Activated CD4-positive, CD25-positive, alpha-beta regulatory T cell (primary cell): ENCODE measurements around the gene ZNF684.
"Not testable (repeated sequence)": the region's sequence is repeated elsewhere in the genome, so short reads cannot be mapped to it uniquely, and the experiment has no call there.

ENCODE experiments used
- DNase-seq, 4 experiments: peaks; one replicate each; lab custom pipeline; 2025; lab: John Stamatoyannopoulos, UW

The ZNF684 gene

DNA sequence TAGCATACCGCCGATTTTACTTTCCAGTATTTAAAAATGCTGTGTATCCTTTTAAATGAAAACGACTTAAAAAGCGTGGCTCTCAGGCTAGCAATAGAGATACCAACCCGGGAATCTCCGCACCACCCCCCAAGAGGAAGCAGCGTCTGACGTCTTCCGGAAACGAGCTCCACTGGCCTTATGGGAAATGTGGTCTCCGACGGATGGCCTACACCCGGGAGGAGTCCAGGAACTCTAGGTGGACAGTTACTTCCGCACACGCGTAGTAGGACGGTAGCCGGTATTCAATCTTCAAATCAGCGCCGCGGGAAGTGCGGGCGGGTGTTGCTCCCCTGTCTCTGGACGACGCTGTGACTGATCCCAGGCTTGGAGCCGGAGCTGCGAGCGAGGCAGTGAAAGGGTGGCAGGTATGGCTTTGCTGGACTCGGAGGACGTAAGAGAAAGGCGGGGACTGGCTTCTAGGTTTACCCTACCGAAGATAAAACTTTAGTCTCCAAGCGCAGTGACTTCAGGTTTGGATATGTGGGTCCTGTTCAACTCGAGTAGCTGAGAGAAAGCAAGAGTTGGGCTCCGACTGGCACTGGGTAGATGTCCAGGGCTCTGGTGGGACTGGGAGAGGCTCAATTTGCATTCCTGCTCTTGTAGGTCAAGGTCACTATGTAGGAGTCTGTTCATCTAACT, at the start of gene ZNF684:
TSS of gene ZNF684 (plus strand) at position 257 of the 681 bp plus-strand sequence. CDS start 1,530 bp downstream, outside the sequence.
- DNase-seq, result peak; percentile 51 to 62 (median 58)

GRCh38 chr1:40495315-40495903, 36.0 kb upstream of the ZNF684 start:
- DNase-seq, result no peak

- not testable (repeated sequence) for DNase-seq
Observed at GRCh38 chr1:40502651-40503050, 28.8 kb upstream of the ZNF684 start.

DNA sequence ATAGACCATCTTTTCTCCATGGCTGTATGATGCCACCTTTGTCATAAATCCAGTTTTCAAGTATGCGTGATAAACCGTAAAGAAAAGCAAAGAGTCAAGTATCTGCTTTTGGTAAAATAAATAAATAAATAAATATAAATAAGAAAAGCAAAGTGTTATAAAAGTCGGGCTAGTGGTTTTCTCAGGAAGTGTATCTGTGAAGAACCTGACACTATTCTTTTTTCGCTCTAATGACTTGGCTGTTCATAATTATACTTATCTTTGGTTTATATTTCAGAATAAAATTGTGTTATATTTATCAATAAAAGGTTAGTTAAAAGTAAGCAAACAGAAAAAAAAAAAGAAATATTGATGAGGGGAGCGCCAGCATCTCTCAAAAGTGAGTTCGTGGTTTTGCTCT, 23.5 kb upstream of the ZNF684 start:
- no peak for DNase-seq

DNA sequence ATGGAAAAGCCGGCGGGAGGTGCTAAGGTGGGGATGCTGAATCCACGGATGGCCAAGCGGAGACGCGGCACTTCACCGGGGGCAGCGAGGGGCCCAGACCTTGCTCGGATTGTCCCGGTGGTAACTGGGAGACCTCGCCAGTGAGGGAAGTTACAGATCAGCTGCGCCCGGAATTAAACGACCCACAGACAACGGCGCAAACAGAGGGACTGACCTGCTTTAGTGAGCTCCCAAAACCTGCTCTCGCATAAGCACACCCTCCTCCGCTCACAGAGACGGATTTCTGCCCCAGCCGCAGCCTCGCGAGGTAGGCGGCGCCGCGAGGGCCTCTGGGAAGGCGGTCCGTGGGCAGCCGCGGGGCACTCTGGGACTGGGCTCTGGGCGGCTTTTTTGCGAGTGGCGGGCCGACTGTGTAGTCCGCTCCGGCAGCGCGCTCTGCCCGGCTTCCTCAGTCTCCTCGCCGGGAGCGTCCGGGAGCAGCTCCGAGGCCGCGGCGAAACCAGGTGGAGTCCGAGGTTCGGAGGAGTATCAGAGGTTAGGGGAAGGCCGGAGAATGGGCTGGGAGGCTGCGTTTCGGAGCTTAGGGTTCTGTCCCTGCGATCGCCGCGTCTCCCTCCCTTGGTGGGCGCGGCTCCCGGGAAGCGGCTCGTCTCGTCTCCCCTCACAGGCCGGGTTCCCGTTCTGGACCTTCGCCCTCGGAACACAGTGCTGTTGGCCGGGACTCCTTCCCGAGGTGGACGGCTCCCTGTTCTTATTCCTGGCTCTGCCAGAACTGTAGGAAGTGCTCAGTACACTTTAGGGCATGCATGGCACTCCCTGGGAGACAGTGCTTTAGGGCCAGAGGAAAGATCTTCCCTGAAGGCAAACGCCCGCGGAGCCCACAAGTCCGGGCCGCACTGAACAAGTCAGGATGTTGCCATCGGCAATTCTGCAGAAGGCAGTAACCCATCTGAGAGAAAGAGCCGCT, 22.8 kb upstream of the ZNF684 start, which contains the start of gene EXO5:
TSS of gene EXO5 (plus strand) at position 393 of the 967 bp plus-strand sequence. CDS start 5,778 bp downstream, outside the sequence.
- peak; percentile 58 to 76 (median 66) for DNase-seq

DNA sequence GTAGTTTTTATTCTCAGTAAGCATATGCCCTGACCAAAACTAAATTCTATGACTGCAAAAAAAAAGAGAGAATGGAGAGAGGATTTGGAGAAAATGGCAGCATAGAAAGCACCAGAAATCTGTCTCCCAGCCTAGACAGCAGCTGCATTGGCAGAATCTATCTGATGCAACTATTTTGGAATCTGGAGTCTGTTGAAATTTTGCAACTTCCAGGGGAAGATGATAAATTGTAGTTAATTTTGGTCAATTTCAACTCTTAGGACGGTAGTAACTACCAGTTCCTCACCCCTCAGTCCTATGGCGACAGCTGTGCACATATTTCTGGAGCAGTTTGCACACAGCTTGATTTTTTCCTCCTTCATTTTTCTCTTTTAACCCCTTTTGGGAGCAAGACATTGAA, 11.9 kb upstream of the ZNF684 start:
- DNase-seq, result no peak

DNA sequence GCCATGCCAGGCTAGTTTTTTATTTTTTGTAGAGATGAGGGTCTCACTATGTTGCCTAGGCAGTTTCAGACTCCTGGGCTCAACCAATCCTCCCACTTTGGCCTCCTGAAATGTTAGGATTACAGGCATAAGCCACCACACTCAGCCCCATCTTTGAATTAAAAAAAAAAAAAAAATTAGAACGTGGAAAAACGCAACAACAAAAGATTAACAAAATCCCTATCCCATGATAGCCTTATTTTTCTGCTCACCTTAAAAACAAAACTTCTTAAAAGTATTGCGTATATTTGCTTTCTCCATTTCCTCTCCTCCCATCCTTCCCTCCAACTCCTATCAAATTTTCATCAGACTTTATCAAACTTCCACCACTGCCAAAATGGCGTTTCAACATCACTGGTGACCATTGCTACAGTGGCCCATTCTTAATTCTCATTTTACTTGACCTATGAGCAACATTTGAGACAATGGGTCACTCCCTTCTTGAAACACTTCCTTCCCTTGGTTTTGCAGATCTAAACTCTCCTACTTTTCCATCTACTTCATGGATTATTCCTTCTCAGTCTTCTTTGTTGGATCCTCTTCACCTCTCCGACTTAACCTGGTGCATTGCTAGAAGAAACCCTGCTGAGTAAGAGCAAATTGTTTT, 579 bp upstream of the ZNF684 start:
- DNase-seq, result no peak

- no peak for DNase-seq
Observed at GRCh38 chr1:40532062-40532389, 589 bp downstream of the ZNF684 start.

DNA sequence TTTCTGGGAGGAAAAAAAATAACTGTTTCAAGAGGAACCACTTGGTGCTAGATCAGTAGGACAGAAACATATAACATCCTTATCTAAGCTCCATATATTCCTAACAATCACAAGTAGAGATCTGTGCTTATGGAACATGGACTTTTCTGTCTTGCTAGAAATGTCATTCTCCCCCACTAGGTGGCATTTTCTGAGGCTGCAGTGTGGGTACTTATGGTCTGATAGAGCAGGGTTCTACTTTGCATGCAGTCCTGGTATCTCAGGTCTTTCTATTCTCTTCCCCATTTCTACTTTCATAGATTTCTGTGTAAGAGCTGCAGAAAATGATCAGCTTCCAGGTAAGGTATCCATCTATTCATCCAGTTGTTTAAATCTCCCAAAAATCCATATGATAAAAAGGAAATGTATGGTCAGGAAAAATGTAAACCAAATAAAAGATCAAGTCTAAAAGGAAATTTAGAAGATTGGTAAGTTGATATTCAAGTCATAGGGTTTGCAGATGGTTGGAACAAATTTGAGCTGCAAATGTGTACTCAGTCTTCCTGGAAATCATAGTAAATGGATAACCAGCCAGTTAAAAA, 1.5 kb downstream of the ZNF684 start:
- no peak for DNase-seq

DNA sequence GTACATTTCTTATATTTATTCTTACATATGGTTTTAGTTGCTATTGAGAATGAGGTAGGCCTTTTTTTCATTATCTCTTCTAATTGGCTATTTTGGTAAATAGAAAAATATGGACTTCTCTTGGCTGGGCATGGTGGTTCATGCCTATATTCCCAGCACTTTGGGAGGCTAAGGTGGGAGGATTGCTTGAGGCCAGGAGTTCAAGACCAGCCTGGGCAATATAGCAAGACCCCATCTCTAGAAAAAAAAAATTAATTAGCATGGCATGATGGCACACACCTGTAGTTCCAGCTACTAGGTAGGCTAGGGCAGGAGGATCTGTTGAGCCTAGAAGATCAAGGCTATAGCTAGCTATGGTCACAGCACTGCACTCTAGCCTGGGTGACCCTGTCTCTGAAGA, 3.2 kb downstream of the ZNF684 start:
- no peak for DNase-seq

GRCh38 chr1:40535732-40536131, 4.3 kb downstream of the ZNF684 start:
- DNase-seq, result no peak

DNA sequence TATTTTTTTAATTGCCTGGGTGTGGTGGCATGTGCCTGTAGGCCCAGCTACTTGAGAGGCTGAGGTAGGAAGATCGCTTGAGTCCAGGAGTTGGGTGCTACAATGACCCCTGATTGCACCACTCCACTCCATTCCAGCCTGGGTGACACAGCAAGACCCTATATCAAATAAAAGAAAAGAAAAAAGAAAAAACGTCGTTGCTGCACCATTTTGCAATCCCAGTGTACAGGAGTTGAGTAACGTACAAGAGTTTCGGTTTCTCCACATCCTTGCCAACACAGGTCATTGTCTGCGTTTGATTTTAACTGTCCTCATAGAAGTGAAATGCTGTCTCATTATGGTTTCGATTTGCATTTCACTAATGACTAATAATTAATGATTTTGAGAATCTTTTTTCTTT, 7.9 kb downstream of the ZNF684 start:
- DNase-seq, result no peak

DNA sequence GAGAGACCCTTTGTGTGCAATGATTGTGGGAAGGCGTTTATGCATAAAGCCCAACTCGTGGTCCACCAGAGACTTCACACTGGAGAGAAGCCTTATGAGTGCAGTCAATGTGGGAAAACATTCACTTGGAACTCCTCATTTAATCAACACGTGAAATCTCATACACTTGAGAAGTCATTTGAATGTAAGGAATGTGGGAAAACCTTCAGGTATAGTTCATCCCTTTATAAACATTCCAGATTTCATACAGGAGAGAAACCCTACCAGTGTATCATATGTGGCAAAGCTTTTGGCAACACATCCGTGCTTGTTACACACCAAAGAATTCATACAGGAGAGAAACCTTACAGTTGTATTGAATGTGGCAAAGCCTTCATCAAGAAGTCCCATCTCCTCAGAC, 15.5 kb downstream of the ZNF684 start:
- DNase-seq, result no peak

DNA sequence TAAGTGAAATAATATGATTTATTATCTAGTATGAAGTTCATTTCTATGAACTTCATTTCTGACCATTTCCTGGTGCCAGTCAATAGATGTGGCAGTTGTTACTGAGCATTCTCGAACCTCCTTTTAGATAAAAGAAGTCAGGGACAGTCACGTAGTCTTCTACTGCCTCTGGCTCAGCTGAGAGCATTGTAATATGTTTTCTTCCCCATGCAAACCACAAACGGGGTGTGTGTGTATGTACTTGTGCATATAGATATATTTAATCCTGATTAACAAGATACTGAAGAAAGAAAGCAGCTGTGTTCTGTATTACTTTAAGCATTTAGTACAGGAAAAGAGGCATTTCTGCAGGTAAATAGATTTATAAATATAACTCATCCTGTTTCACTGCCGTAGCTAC, 21.6 kb downstream of the ZNF684 start:
- DNase-seq, result no peak

DNA sequence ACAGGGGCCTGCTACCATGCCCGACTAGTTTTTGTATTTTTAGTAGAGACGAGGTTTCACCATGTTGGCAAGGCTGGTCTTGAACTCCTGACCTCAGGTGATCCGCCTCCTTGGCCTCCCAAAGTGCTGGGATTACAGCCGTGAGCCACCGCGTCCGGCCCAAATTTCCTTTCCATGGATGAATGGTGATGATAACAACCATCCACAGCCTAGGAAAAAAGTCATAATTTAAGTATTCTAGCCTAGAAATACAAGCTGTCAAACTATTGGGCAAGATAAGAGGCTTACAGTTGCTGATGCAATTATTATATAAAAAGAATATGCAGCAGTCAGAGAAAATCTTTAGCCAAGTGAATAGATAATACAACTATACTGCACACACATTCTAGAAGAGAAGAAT, 23.4 kb downstream of the ZNF684 start:
- DNase-seq, result not testable (repeated sequence)

DNA sequence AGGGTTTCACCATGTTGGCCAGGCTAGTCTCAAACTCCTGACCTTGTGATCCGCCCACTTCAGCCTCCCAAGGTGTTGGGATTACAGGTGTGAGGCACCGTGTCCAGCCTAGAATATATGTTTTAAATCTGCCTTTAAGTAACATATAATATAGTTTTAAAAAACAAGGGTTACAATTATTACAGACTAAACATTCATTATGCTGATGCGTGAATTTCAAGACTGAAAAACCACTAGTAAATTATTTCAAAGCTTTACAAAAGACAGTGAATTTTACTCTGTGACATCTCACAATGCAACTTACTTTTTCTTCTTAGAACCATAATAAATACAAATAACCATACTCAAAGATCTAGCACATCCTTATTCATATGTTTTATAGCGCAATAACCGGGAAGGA, 24.7 kb downstream of the ZNF684 start:
- no peak for DNase-seq

DNA sequence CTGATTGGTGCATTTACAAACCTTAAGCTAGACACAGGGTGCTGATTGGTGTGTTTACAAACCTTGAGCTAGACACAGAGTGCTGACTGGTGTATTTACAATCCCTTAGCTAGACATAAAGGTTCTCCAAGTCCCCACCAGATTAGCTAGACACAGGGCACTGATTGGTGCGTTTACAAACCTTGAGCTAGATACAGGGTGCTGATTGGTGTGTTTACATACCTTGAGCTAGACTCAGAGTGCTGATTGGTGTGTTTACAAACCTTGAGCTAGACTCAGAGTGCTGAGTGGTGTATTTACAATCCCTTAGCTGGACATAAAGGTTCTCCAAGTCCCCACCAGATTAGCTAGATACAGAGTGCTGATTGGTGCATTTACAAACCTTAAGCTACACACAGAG, 26.8 kb downstream of the ZNF684 start:
- not testable (repeated sequence) for DNase-seq

DNA sequence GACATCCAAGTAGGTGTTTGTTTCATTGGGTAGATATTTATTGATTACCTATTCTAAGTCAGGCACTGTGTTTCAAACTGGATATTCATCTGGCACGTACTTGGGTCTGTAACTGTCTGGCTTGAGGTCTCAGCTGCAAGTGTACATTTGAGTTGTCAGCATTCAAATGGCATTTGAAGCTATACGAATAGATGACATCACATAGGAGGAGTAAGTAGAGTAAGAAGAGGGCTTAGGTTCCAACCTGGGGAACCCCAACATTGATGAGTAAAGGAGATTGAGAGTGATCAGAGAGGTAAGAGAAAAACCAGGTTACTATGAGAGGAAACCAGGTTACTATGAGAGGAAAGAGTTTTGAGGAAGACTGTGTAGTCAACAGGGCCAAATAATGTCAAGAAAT, 30.7 kb downstream of the ZNF684 start:
- DNase-seq, result no peak

- DNase-seq, result no peak
Observed at GRCh38 chr1:40563266-40563665, 31.8 kb downstream of the ZNF684 start.

GRCh38 chr1:40564506-40564905, 33.1 kb downstream of the ZNF684 start:
- no peak for DNase-seq

DNA sequence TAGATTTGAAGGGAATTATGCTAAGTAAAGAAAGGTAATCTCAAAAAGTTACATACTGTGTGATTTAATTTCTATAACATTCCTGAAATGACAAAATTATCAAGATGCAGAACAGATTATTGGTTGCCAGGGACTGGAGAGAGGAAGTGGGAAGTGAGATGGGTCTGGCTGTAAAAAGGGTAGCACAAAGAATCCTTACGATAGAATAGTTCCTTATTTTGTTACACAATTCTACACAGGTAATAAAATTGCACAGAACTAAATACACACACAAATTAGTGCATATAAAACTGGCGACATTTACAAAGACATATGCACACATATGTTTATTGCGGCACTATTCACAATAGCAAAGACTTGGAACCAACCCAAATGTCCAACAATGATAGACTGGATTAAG, 33.5 kb downstream of the ZNF684 start:
- no peak for DNase-seq

DNA sequence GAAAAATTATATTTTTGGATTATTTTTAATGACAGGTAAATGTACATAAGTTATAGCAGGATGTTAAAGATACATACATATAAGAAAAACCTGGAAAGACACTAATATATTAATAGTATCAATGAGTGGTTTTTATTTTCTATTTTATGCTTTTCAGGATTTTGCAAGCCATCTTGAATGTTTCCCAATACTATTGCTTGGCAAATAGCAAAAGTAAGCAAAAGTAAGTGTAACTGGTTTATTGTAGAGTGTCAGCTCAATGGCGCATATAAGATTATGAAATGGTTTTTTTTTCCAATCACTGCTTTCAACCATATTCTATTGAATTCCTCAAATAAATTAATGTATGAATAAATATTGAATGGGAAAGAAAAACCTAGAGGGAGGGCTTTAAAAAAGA, 36.4 kb downstream of the ZNF684 start:
- DNase-seq, result no peak
